ENCODE data around the gene FASN.

The FASN gene

DNA sequence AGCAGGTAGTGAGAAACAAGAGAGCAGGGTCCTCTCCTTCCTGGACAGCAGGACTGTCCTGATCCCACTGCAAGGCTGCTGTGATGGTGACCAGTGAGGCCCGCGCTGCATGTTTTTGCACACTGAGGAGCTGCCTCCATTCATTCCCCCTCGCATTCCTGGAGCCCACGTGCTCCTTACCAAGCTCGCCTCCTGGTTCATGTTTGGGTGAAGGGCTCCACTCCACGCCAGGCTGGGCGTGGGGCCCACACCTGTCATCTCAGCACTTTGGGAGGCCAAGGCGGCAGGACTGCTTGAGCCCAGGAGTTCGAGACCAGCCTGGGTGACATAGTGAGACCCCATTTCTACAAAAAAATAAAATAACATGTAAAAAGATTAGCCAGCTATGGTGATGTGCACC lies 15.4 kb upstream of the FASN start:
- no peaks in the 10 kb centered on the region for H3K9me3 ChIP-seq (ENCODE audit: insufficient read depth, low read length)
- H3K4me1 ChIP-seq (ENCODE audit: low read length): no peaks in the 10 kb centered on the region
- H3K36me3 ChIP-seq (replicated peaks; ENCODE audit: low read depth, low read length): no peaks in the 10 kb centered on the region
- no peak overlapping the region for H2AFZ ChIP-seq (ENCODE audit: low read depth, low read length)
- no peak overlapping the region for H3K4me3 ChIP-seq (ENCODE audit: low read length)
- TF ChIP-seq EZH2phosphoT487 (IDR thresholded peaks at IDR 0.05; ENCODE audit: low read depth): no peak
- TF ChIP-seq CTCF (IDR thresholded peaks at IDR 0.05; ENCODE audit: low read depth, low read length): no peak
- no peaks in the 10 kb centered on the region for H4K20me1 ChIP-seq (ENCODE audit: insufficient read depth, low read length)
- H3K27me3 ChIP-seq (ENCODE audit: low read depth, low read length): no peaks in the 10 kb centered on the region
- no peak overlapping the region for H3K9ac ChIP-seq (ENCODE audit: low read length)
- H3K27ac ChIP-seq (ENCODE audit: low read length): no peak overlapping the region
- H3K79me2 ChIP-seq (ENCODE audit: low read length): no peaks in the 10 kb centered on the region
- H3K4me2 ChIP-seq (ENCODE audit: low read length): no peak overlapping the region

- Histone ChIP-seq H3K4me2 (ENCODE audit: low read length) (no peak overlapping the region), H3K9ac (ENCODE audit: low read length) (no peak overlapping the region), H3K9me3 (ENCODE audit: insufficient read depth, low read length) (no peaks in the 10 kb centered on the region), H4K20me1 (ENCODE audit: insufficient read depth, low read length) (no peaks in the 10 kb centered on the region), H3K4me1 (ENCODE audit: low read length) (no peaks in the 10 kb centered on the region), H2AFZ (ENCODE audit: low read depth, low read length) (no peak overlapping the region), H3K4me3 (ENCODE audit: low read length) (no peak overlapping the region), H3K27me3 (ENCODE audit: low read depth, low read length) (no peaks in the 10 kb centered on the region), H3K36me3 (replicated peaks; ENCODE audit: low read depth, low read length) (no peaks in the 10 kb centered on the region), H3K79me2 (ENCODE audit: low read length) (no peaks in the 10 kb centered on the region), H3K27ac (ENCODE audit: low read length) (no peak overlapping the region)
- TF ChIP-seq EZH2phosphoT487 (IDR thresholded peaks at IDR 0.05; ENCODE audit: low read depth) (no peak), CTCF (IDR thresholded peaks at IDR 0.05; ENCODE audit: low read depth, low read length) (no peak)
Measured at GRCh38 chr17:82112914-82113311, 14.9 kb upstream of the FASN start.

- Histone ChIP-seq H3K9me3 (ENCODE audit: insufficient read depth, low read length) (no peaks in the 10 kb centered on the region), H3K4me3 (ENCODE audit: low read length) (no peak overlapping the region), H2AFZ (ENCODE audit: low read depth, low read length) (no peak overlapping the region), H3K4me1 (ENCODE audit: low read length) (no peaks in the 10 kb centered on the region), H3K9ac (ENCODE audit: low read length) (no peak overlapping the region), H3K27me3 (ENCODE audit: low read depth, low read length) (no peaks in the 10 kb centered on the region), H3K79me2 (ENCODE audit: low read length) (no peaks in the 10 kb centered on the region), H4K20me1 (ENCODE audit: insufficient read depth, low read length) (no peaks in the 10 kb centered on the region), H3K36me3 (replicated peaks; ENCODE audit: low read depth, low read length) (no peaks in the 10 kb centered on the region), H3K4me2 (ENCODE audit: low read length) (no peak overlapping the region), H3K27ac (ENCODE audit: low read length) (no peak overlapping the region)
- TF ChIP-seq EZH2phosphoT487 (IDR thresholded peaks at IDR 0.05; ENCODE audit: low read depth): no peak
- TF ChIP-seq CTCF (IDR thresholded peaks at IDR 0.05; ENCODE audit: low read depth, low read length): no peak
Measured at GRCh38 chr17:82112181-82112913, 14.3 kb upstream of the FASN start.

DNA sequence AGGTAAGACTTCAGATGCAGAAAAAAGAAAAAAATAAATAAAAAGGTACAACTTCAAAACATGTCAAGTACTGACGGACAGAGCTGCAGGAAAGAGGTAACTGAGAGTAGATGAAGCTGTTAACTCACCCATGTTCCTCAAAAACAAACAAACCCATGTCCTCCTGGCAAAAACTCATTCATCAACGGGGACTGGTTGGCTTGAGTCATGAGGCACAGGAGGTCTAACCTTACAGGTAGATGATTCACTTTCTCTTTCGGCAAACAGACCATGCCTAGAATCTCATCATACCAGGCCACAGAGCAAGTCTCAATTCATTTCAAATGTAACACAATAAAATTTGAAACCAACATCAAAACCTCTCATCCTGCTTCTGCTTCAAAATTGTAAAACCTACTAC lies 12.3 kb upstream of the FASN start:
- H3K27me3 ChIP-seq (ENCODE audit: low read depth, low read length): no peaks in the 10 kb centered on the region
- no peak overlapping the region for H3K27ac ChIP-seq (ENCODE audit: low read length)
- H3K4me3 ChIP-seq (ENCODE audit: low read length): no peak overlapping the region
- H3K79me2 ChIP-seq (ENCODE audit: low read length): no peaks in the 10 kb centered on the region
- H3K4me2 ChIP-seq (ENCODE audit: low read length): no peak overlapping the region
- TF ChIP-seq CTCF (IDR thresholded peaks at IDR 0.05; ENCODE audit: low read depth, low read length): no peak
- no peak for TF ChIP-seq EZH2phosphoT487 (IDR thresholded peaks at IDR 0.05; ENCODE audit: low read depth)
- no peak overlapping the region for H2AFZ ChIP-seq (ENCODE audit: low read depth, low read length)
- H3K36me3 ChIP-seq (replicated peaks; ENCODE audit: low read depth, low read length): no peaks in the 10 kb centered on the region
- H3K4me1 ChIP-seq (ENCODE audit: low read length): peaks cover 16% of the 10 kb centered on the region
- H4K20me1 ChIP-seq (ENCODE audit: insufficient read depth, low read length): no peaks in the 10 kb centered on the region
- H3K9me3 ChIP-seq (ENCODE audit: insufficient read depth, low read length): no peaks in the 10 kb centered on the region
- H3K9ac ChIP-seq (ENCODE audit: low read length): no peak overlapping the region
